ENCODE data around the gene PEX11G.
A peak's percentile ranks its signal among the peaks of the same experiment; 100 is the strongest.

Gene PEX11G

GRCh38 chr19:7516878-7517277 is 28.0 kb upstream of the PEX11G start:
- Histone ChIP-seq H3K36me3 (ENCODE audit: insufficient read depth, low read depth, low read length) (peaks cover 4% of the 10 kb centered on the region; the same call in 1 of the 2 replicates), H3K9ac (ENCODE audit: low read depth, low read length) (peak overlapping the region; percentile 94), H3K27ac (ENCODE audit: low read length) (peak overlapping the region; percentile 72), H3K27me3 (ENCODE audit: insufficient read depth, low read length) (no peaks in the 10 kb centered on the region), H3K9me3 (ENCODE audit: insufficient read depth, low read depth, low read length) (no peaks in the 10 kb centered on the region), H3K4me1 (ENCODE audit: insufficient read depth, low read length) (peaks cover 5% of the 10 kb centered on the region; the same call in 1 of the 2 replicates), H3K4me3 (ENCODE audit: low read length) (peak overlapping the region; percentile 81)

- peak overlapping the region; percentile 94 for H3K9ac ChIP-seq (ENCODE audit: low read depth, low read length)
- H3K27ac ChIP-seq (ENCODE audit: low read length) = peak overlapping the region; percentile 72
- H3K27me3 ChIP-seq (ENCODE audit: insufficient read depth, low read length) = no peaks in the 10 kb centered on the region
- peaks cover 4% of the 10 kb centered on the region; the same call in 1 of the 2 replicates for H3K36me3 ChIP-seq (ENCODE audit: insufficient read depth, low read depth, low read length)
- no peaks in the 10 kb centered on the region for H3K9me3 ChIP-seq (ENCODE audit: insufficient read depth, low read depth, low read length)
- peaks cover 5% of the 10 kb centered on the region; the same call in 1 of the 2 replicates for H3K4me1 ChIP-seq (ENCODE audit: insufficient read depth, low read length)
- H3K4me3 ChIP-seq (ENCODE audit: low read length) = peak overlapping the region; percentile 81
Observed at GRCh38 chr19:7516333-7516732, 27.5 kb upstream of the PEX11G start.

- Histone ChIP-seq H3K4me3 (ENCODE audit: low read length) (peak within 1 kb of the TSS; percentile 81), H3K9ac (ENCODE audit: low read depth, low read length) (peak within 1 kb of the TSS; percentile 94), H3K27ac (ENCODE audit: low read length) (peak within 1 kb of the TSS; percentile 72), H3K9me3 (ENCODE audit: insufficient read depth, low read depth, low read length) (no peaks in the 10 kb centered on the region), H3K36me3 (ENCODE audit: insufficient read depth, low read depth, low read length) (peaks cover 4% of the 10 kb centered on the region; the same call in 1 of the 2 replicates), H3K27me3 (ENCODE audit: insufficient read depth, low read length) (no peaks in the 10 kb centered on the region), H3K4me1 (ENCODE audit: insufficient read depth, low read length) (peaks cover 5% of the 10 kb centered on the region; the same call in 1 of the 2 replicates)
Observed at GRCh38 chr19:7515645-7516151, 26.9 kb upstream of the PEX11G start, which contains the start of gene ZNF358. Gene ZNF358, plus strand, starts transcription at chr19:7516103. Its CDS starts 3,140 bp downstream, at chr19:7519243.

GRCh38 chr19:7515110-7515644 is 26.3 kb upstream of the PEX11G start:
- peak overlapping the region; percentile 52 for H3K27ac ChIP-seq (ENCODE audit: low read length)

GRCh38 chr19:7513809-7514642 is 25.2 kb upstream of the PEX11G start:
- H3K27ac ChIP-seq (ENCODE audit: low read length) = no peak overlapping the region
- H3K36me3 ChIP-seq (ENCODE audit: insufficient read depth, low read depth, low read length) = peaks cover under 1% of the 10 kb centered on the region; the same call in 1 of the 2 replicates
- H3K9me3 ChIP-seq (ENCODE audit: insufficient read depth, low read depth, low read length) = no peaks in the 10 kb centered on the region
- no peaks in the 10 kb centered on the region for H3K27me3 ChIP-seq (ENCODE audit: insufficient read depth, low read length)
- H3K4me1 ChIP-seq (ENCODE audit: insufficient read depth, low read length) = peaks cover 5% of the 10 kb centered on the region; the same call in 1 of the 2 replicates
- H3K4me3 ChIP-seq (ENCODE audit: low read length) = no peak overlapping the region
- H3K9ac ChIP-seq (ENCODE audit: low read depth, low read length) = no peak overlapping the region

More at GRCh38 chr19:7515110-7515644, 26.3 kb upstream of the PEX11G start:
- H3K4me1 ChIP-seq (ENCODE audit: insufficient read depth, low read length) = peaks cover 5% of the 10 kb centered on the region; the same call in 1 of the 2 replicates
- peaks cover 4% of the 10 kb centered on the region; the same call in 1 of the 2 replicates for H3K36me3 ChIP-seq (ENCODE audit: insufficient read depth, low read depth, low read length)
- H3K9ac ChIP-seq (ENCODE audit: low read depth, low read length) = peak overlapping the region; percentile 78; the same call in 1 of the 2 replicates
- peak overlapping the region; percentile 47 for H3K4me3 ChIP-seq (ENCODE audit: low read length)
- no peaks in the 10 kb centered on the region for H3K9me3 ChIP-seq (ENCODE audit: insufficient read depth, low read depth, low read length)
- no peaks in the 10 kb centered on the region for H3K27me3 ChIP-seq (ENCODE audit: insufficient read depth, low read length)

GRCh38 chr19:7512400-7512851 is 23.6 kb upstream of the PEX11G start:
- Histone ChIP-seq H3K36me3 (ENCODE audit: insufficient read depth, low read depth, low read length) (no peaks in the 10 kb centered on the region), H3K4me1 (ENCODE audit: insufficient read depth, low read length) (peaks cover 5% of the 10 kb centered on the region; the same call in 1 of the 2 replicates), H3K27me3 (ENCODE audit: insufficient read depth, low read length) (no peaks in the 10 kb centered on the region), H3K27ac (ENCODE audit: low read length) (no peak overlapping the region), H3K9ac (ENCODE audit: low read depth, low read length) (no peak overlapping the region), H3K9me3 (ENCODE audit: insufficient read depth, low read depth, low read length) (no peaks in the 10 kb centered on the region), H3K4me3 (ENCODE audit: low read length) (no peak overlapping the region)

GRCh38 chr19:7509625-7510024 is 20.8 kb upstream of the PEX11G start:
- no peaks in the 10 kb centered on the region for H3K9me3 ChIP-seq (ENCODE audit: insufficient read depth, low read depth, low read length)
- H3K4me3 ChIP-seq (ENCODE audit: low read length) = no peak overlapping the region
- H3K27me3 ChIP-seq (ENCODE audit: insufficient read depth, low read length) = peaks cover 6% of the 10 kb centered on the region; the same call in 1 of the 2 replicates
- H3K36me3 ChIP-seq (ENCODE audit: insufficient read depth, low read depth, low read length) = no peaks in the 10 kb centered on the region
- H3K27ac ChIP-seq (ENCODE audit: low read length) = no peak overlapping the region
- no peak overlapping the region for H3K9ac ChIP-seq (ENCODE audit: low read depth, low read length)
- H3K4me1 ChIP-seq (ENCODE audit: insufficient read depth, low read length) = peaks cover 4% of the 10 kb centered on the region; the same call in 1 of the 2 replicates

- Histone ChIP-seq H3K27ac (ENCODE audit: low read length) (no peak overlapping the region), H3K4me3 (ENCODE audit: low read length) (no peak overlapping the region), H3K36me3 (ENCODE audit: insufficient read depth, low read depth, low read length) (no peaks in the 10 kb centered on the region), H3K27me3 (ENCODE audit: insufficient read depth, low read length) (peaks cover 7% of the 10 kb centered on the region; the same call in 1 of the 2 replicates), H3K9ac (ENCODE audit: low read depth, low read length) (no peak overlapping the region), H3K4me1 (ENCODE audit: insufficient read depth, low read length) (peaks cover 4% of the 10 kb centered on the region; the same call in 1 of the 2 replicates), H3K9me3 (ENCODE audit: insufficient read depth, low read depth, low read length) (no peaks in the 10 kb centered on the region)
Observed at GRCh38 chr19:7507884-7508283, 19.0 kb upstream of the PEX11G start.

- Histone ChIP-seq H3K36me3 (ENCODE audit: insufficient read depth, low read depth, low read length) (no peaks in the 10 kb centered on the region), H3K9me3 (ENCODE audit: insufficient read depth, low read depth, low read length) (no peaks in the 10 kb centered on the region), H3K9ac (ENCODE audit: low read depth, low read length) (no peak overlapping the region), H3K27me3 (ENCODE audit: insufficient read depth, low read length) (peaks cover 18% of the 10 kb centered on the region), H3K4me3 (ENCODE audit: low read length) (peak overlapping the region; percentile 49; the same call in 1 of the 2 replicates), H3K4me1 (ENCODE audit: insufficient read depth, low read length) (peaks cover 4% of the 10 kb centered on the region; the same call in 1 of the 2 replicates), H3K27ac (ENCODE audit: low read length) (no peak overlapping the region)
Observed at GRCh38 chr19:7506385-7507328, 17.8 kb upstream of the PEX11G start.

- no peak overlapping the region for H3K9ac ChIP-seq (ENCODE audit: low read depth, low read length)
- no peak overlapping the region for H3K27ac ChIP-seq (ENCODE audit: low read length)
Observed at GRCh38 chr19:7505682-7506384, 17.0 kb upstream of the PEX11G start.

More at GRCh38 chr19:7505682-7506384, 17.0 kb upstream of the PEX11G start:
- H3K4me3 ChIP-seq (ENCODE audit: low read length) = peak overlapping the region; percentile 65
- H3K36me3 ChIP-seq (ENCODE audit: insufficient read depth, low read depth, low read length) = no peaks in the 10 kb centered on the region
- no peaks in the 10 kb centered on the region for H3K9me3 ChIP-seq (ENCODE audit: insufficient read depth, low read depth, low read length)
- peaks cover 26% of the 10 kb centered on the region for H3K27me3 ChIP-seq (ENCODE audit: insufficient read depth, low read length)
- H3K4me1 ChIP-seq (ENCODE audit: insufficient read depth, low read length) = peaks cover 4% of the 10 kb centered on the region; the same call in 1 of the 2 replicates

Measured in iPS-20b (cell line).